Left renal cortex interstitium (tissue), 4 donors: ENCODE data around the gene RPUSD2. TPM values are rescaled to one million over a fixed set of nuclear protein-coding genes. Genes with fewer than 3 reads are reported as not detected.
A peak's percentile ranks its signal among the peaks of the same experiment; 100 is the strongest.

ENCODE experiments used
- DNase-seq, 4 donors: peaks; one replicate each; pipeline ENCODE4 v3.0.0-alpha.2; 2013; ENCODE audit warnings: low read depth in 4 of 4, low spot score in 2 of 4, missing footprints in 1 of 4
- polyA plus RNA-seq, 4 donors: library from polyadenylated mRNA; unstranded; fragments of 120-200 nt; gene quantifications; one replicate each; pipeline ENCODE4 v1.2.1, GENCODE V29; 2013; ENCODE audit not compliant: insufficient read length in 4 of 4

RPUSD2 gene
- 10 to 100 TPM in 3 of 4 donors, 1 to 10 TPM in 1; 9.8 to 14.3 (median 11.8) TPM for polyA plus RNA-seq

- DNase-seq = peak; percentile 86 to 94 (median 88)
Observed at GRCh38 chr15:40569129-40569953, at the start of gene RPUSD2. Gene RPUSD2, plus strand, starts transcription at chr15:40569299. Its CDS starts 39 bp downstream, at chr15:40569338.

- no peak for DNase-seq
Observed at GRCh38 chr15:40523611-40524010, 45.5 kb upstream of the RPUSD2 start.

GRCh38 chr15:40525855-40526254 lies 43.2 kb upstream of the RPUSD2 start:
- no peak for DNase-seq

GRCh38 chr15:40528801-40529200 lies 40.3 kb upstream of the RPUSD2 start:
- DNase-seq = no peak

DNA sequence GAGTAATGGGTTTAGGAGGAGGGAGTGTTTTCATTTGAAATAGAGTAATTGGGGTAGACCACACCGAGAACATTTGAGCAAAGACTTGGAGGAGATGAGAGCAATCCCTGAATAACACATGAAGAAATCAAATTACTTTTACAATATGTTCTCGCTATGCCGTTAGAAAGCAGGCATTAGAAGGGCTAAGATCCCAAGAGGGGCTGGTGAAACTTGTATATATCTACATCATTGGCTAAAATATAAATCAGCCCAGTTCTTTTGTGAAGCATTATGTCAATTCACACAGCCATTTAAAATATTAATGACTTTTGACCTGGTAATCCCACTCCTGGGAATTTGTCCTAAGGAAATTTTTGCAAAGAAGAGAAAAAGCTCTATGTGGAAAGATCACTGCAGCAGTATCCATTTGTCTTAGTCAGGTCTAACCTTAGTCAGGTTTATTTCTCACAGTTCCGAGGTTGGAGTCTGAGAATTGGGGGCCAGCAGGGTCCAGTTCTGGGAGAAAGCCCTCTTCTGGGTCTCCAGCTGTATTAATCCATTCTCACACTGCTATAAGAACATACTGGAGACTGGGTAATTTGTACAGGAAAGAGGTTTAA lies 35.2 kb upstream of the RPUSD2 start:
- no peak for DNase-seq

DNA sequence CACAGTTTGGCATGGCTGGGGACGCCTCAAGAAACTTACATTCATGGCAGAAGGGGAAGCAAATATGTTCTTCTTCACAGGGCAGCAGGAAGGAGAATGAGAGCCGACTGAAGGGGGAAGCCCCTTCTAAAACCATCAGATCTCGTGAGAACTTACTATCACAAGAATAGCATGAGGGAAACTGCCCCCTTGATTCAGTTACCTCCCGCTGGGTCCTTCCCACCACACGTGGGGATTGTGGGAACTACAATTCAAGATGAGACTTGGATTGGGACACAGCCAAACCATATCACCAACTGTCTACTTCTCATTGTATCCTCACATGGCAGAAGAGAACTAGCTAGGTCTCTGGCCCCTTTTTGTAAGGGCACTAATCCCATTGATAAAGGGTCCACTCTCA lies 34.7 kb upstream of the RPUSD2 start:
- no peak for DNase-seq

- no peak for DNase-seq
Observed at GRCh38 chr15:40536501-40536900, 32.6 kb upstream of the RPUSD2 start.

GRCh38 chr15:40538976-40539375 lies 30.1 kb upstream of the RPUSD2 start:
- DNase-seq = peak in 1 of 4 donors; percentile 4

DNA sequence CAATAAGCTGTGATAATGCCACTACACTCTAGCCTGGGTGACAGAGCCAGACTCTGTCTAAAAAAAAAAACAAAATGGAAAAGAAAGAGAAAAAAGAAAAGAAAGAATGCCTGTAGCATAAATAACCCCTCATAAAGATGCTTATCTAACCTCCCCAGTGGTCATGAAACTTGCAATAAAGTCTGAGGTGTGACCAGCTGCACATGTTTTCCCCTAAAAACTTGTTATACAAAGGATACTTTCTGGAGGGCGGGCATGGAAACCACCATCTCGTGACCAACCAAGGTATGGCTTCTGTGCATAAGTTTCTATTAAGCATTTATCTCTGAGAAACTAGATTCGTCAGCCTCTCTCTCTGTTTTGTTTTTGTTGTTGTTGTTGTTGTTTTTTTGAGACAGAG lies 26.0 kb upstream of the RPUSD2 start:
- DNase-seq = no peak

- DNase-seq = no peak
Observed at GRCh38 chr15:40543631-40544294, 25.3 kb upstream of the RPUSD2 start.

- no peak for DNase-seq
Observed at GRCh38 chr15:40545457-40545856, 23.6 kb upstream of the RPUSD2 start.

- DNase-seq = no peak
Observed at GRCh38 chr15:40548610-40549009, 20.5 kb upstream of the RPUSD2 start.

- DNase-seq = no peak
Observed at GRCh38 chr15:40549894-40550293, 19.2 kb upstream of the RPUSD2 start.

GRCh38 chr15:40550341-40551037 lies 18.6 kb upstream of the RPUSD2 start:
- DNase-seq = no peak

- DNase-seq = no peak
Observed at GRCh38 chr15:40554161-40554525, 15.0 kb upstream of the RPUSD2 start.

DNA sequence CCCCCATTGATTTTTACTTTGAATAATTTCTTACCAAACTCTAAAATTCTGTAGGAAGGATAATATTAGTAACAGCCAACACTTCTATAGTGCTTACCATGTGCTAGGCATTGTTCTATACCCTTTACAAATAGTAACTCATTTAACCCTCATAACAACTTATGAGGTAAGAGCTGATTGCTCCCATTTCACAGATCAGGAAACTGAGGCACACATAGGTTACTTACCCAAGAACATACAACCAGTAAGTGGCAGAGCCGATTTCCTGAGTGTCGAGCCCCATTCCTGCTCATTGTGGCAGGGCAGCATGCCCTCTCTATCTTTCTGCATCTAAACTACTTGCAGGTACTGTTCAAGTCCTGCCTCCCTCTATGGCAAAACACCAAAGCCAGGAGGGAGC lies 13.2 kb upstream of the RPUSD2 start:
- no peak for DNase-seq

- no peak for DNase-seq
Observed at GRCh38 chr15:40558952-40559742, 10.0 kb upstream of the RPUSD2 start.

GRCh38 chr15:40562691-40563090 lies 6.4 kb upstream of the RPUSD2 start:
- no peak for DNase-seq

- DNase-seq = no peak
Observed at GRCh38 chr15:40563426-40563825, 5.7 kb upstream of the RPUSD2 start.
